HG02852 (cell line): ENCODE data around the gene MTMR4.
"Not testable (repeated sequence)": the region's sequence is repeated elsewhere in the genome, so short reads cannot be mapped to it uniquely, and the experiment has no call there.

ENCODE experiments used
- ATAC-seq: cut with Tn5 transposase; IDR thresholded peaks from one replicate; pipeline ENCODE4 v1.9.1; 2021; ENCODE audit warnings: mild to moderate bottlenecking, moderate library complexity; ENCODE audit not compliant: unreplicated experiment

MTMR4 gene

GRCh38 chr17:58513965-58514769, at the start of gene MTMR4:
TSS of gene MTMR4 (minus strand) at chr17:58514638. CDS start at chr17:58514407, 231 bp downstream.
- ATAC-seq = no peak

GRCh38 chr17:58560511-58560910, 46.1 kb upstream of the MTMR4 start:
- no peak for ATAC-seq

GRCh38 chr17:58557981-58558380, 43.5 kb upstream of the MTMR4 start:
- ATAC-seq = no peak

GRCh38 chr17:58556833-58557250, 42.4 kb upstream of the MTMR4 start:
- ATAC-seq = no peak

GRCh38 chr17:58555109-58555508, 40.7 kb upstream of the MTMR4 start:
- not testable (repeated sequence) for ATAC-seq

GRCh38 chr17:58541249-58541648, 26.8 kb upstream of the MTMR4 start:
- ATAC-seq = no peak

- ATAC-seq = no peak
Measured at GRCh38 chr17:58539698-58540097, 25.3 kb upstream of the MTMR4 start.

- no peak for ATAC-seq
Measured at GRCh38 chr17:58538811-58539409, 24.5 kb upstream of the MTMR4 start.

- no peak for ATAC-seq
Measured at GRCh38 chr17:58537266-58537665, 22.8 kb upstream of the MTMR4 start.

GRCh38 chr17:58536542-58536941, 22.1 kb upstream of the MTMR4 start:
- no peak for ATAC-seq

GRCh38 chr17:58535431-58535830, 21.0 kb upstream of the MTMR4 start:
- ATAC-seq = no peak

- no peak for ATAC-seq
Measured at GRCh38 chr17:58534901-58535421, 20.5 kb upstream of the MTMR4 start.

GRCh38 chr17:58534331-58534730, 19.9 kb upstream of the MTMR4 start:
- no peak for ATAC-seq

GRCh38 chr17:58533616-58534188, 19.3 kb upstream of the MTMR4 start:
- ATAC-seq = no peak

GRCh38 chr17:58532555-58532951, 18.1 kb upstream of the MTMR4 start:
- ATAC-seq = no peak

- ATAC-seq = peak; percentile 74
Measured at GRCh38 chr17:58531661-58532554, 17.5 kb upstream of the MTMR4 start.

GRCh38 chr17:58531122-58531521, 16.7 kb upstream of the MTMR4 start:
- ATAC-seq = no peak

GRCh38 chr17:58530655-58531054, 16.2 kb upstream of the MTMR4 start:
- no peak for ATAC-seq

- ATAC-seq = no peak
Measured at GRCh38 chr17:58529275-58529674, 14.8 kb upstream of the MTMR4 start.

GRCh38 chr17:58528443-58528842, 14.0 kb upstream of the MTMR4 start:
- ATAC-seq = no peak

GRCh38 chr17:58527949-58528348, 13.5 kb upstream of the MTMR4 start:
- ATAC-seq = no peak
